GM23338 (cell line): ENCODE data around the gene NFYB. TPM values are rescaled to one million over a fixed set of nuclear protein-coding genes. Genes with fewer than 3 reads are reported as not detected.

Experiments used
- ATAC-seq: fragments of 200-7000 bp; cut with Tn5 transposase; 3 replicates; pipeline ENCODE4 v1.9.1; 2020
- DNase-seq: peaks from one replicate; pipeline ENCODE4 v3.0.0-alpha.2; 2015; ENCODE audit warnings: low spot score
- H2AFZ ChIP-seq: fragments of 200-600 bp; sonication (generic); 2 replicates; pipeline ENCODE4 v1.8.0; 2016; ENCODE audit warnings: antibody characterized with exemption, mild to moderate bottlenecking, moderate library complexity
- H3F3A ChIP-seq: fragments of 200-600 bp; sonication (generic); replicated peaks from 2 replicates; pipeline ENCODE4 v1.8.0; 2017; ENCODE audit warnings: antibody characterized with exemption, mixed run types, low read depth
- H3K27ac ChIP-seq: fragments of 200-600 bp; sonication (generic); 2 replicates; pipeline ENCODE4 v1.6.1; 2016; ENCODE audit warnings: low read depth
- H3K27me3 ChIP-seq: fragments of 200-600 bp; sonication (generic); 2 replicates; pipeline ENCODE4 v1.8.0; 2016; ENCODE audit warnings: mild to moderate bottlenecking, mixed run types, moderate library complexity; ENCODE audit not compliant: insufficient read depth
- H3K36me3 ChIP-seq: fragments of 200-600 bp; sonication (generic); 2 replicates; pipeline ENCODE4 v1.8.0; 2016; ENCODE audit warnings: mild to moderate bottlenecking; ENCODE audit not compliant: insufficient read depth
- H3K4me1 ChIP-seq: fragments of 200-600 bp; sonication (generic); 2 replicates; pipeline ENCODE4 v1.8.0; 2016; ENCODE audit warnings: mild to moderate bottlenecking, moderate library complexity; ENCODE audit not compliant: insufficient read depth
- H3K4me2 ChIP-seq: fragments of 200-600 bp; sonication (generic); 2 replicates; pipeline ENCODE4 v1.7.1; 2017; ENCODE audit warnings: mixed run types
- H3K4me3 ChIP-seq: fragments of 200-600 bp; sonication (generic); 2 replicates; pipeline ENCODE4 v1.6.1; 2016; ENCODE audit warnings: mixed run types
- H3K79me2 ChIP-seq: fragments of 200-600 bp; sonication (generic); replicated peaks from 2 replicates; pipeline ENCODE4 v1.8.0; 2017; ENCODE audit warnings: mild to moderate bottlenecking; ENCODE audit not compliant: insufficient read depth
- H3K9me2 ChIP-seq: fragments of 200-600 bp; sonication (generic); 2 replicates; pipeline ENCODE4 v1.8.0; 2017; ENCODE audit not compliant: insufficient read depth
- H4K20me1 ChIP-seq: fragments of 200-600 bp; sonication (generic); replicated peaks from 2 replicates; pipeline ENCODE4 v1.8.0; 2017; ENCODE audit warnings: mild to moderate bottlenecking; ENCODE audit not compliant: insufficient read depth
- H3K27ac Mint-ChIP-seq: 2 replicates; pipeline ENCODE4 v1.8.0; 2020; ENCODE audit warnings: inconsistent platforms, mild to moderate bottlenecking, moderate library complexity, mixed read lengths
- H3K27me3 Mint-ChIP-seq: 3 replicates; pipeline ENCODE4 v1.8.0; 2022; ENCODE audit warnings: low read depth, mild to moderate bottlenecking, moderate library complexity, mixed read lengths, inconsistent platforms; ENCODE audit not compliant: insufficient read depth, poor library complexity
- H3K36me3 Mint-ChIP-seq: 3 replicates; pipeline ENCODE4 v1.8.0; 2021; ENCODE audit warnings: low read depth, mild to moderate bottlenecking, inconsistent platforms, moderate library complexity, mixed read lengths
- H3K4me1 Mint-ChIP-seq: 3 replicates; pipeline ENCODE4 v1.8.0; 2020; ENCODE audit warnings: mild to moderate bottlenecking, inconsistent platforms, mixed read lengths
- H3K4me3 Mint-ChIP-seq: 3 replicates; pipeline ENCODE4 v1.8.0; 2021; ENCODE audit warnings: moderate library complexity, mild to moderate bottlenecking, inconsistent platforms, mixed read lengths
- H3K9me3 Mint-ChIP-seq: 3 replicates; pipeline ENCODE4 v1.8.0; 2020; ENCODE audit warnings: moderate library complexity, mild to moderate bottlenecking, inconsistent platforms, mixed read lengths
- CTCF ChIP-seq, 2 experiments: fragments of 200-600 bp in 1 of 2; sonication (generic) in 1 of 2; conservative IDR thresholded peaks; 2 replicates each; pipeline versions ENCODE4 v1.5.1 to v1.6.1; 2016 to 2017; ENCODE audit warnings: antibody characterized with exemption in 2 of 2, low read depth in 2 of 2, mild to moderate bottlenecking in 2 of 2, moderate library complexity in 1 of 2
- ETS1 ChIP-seq: IDR thresholded peaks from 2 replicates; pipeline ENCODE4 v1.6.1; 2016; ENCODE audit warnings: antibody characterized with exemption
- EZH2 ChIP-seq: fragments of 200-600 bp; sonication (generic); IDR thresholded peaks from one replicate; pipeline ENCODE4 v1.8.0; 2017; ENCODE audit warnings: antibody characterized with exemption, mild to moderate bottlenecking, low read depth; ENCODE audit not compliant: unreplicated experiment
- EZH2phosphoT487 ChIP-seq: fragments of 200-600 bp; sonication (generic); IDR thresholded peaks from one replicate; pipeline ENCODE4 v1.8.1; 2018; ENCODE audit warnings: antibody characterized with exemption; ENCODE audit not compliant: unreplicated experiment
- JUNB ChIP-seq: IDR thresholded peaks from one replicate; pipeline ENCODE4 v1.6.1; 2016; ENCODE audit warnings: antibody characterized with exemption; ENCODE audit not compliant: unreplicated experiment
- POLR2AphosphoS5 ChIP-seq: IDR thresholded peaks from 2 replicates; pipeline ENCODE4 v1.6.1; 2016; ENCODE audit warnings: antibody characterized with exemption, low read depth
- STAT1 ChIP-seq: IDR thresholded peaks from one replicate; pipeline ENCODE4 v1.6.1; 2016; ENCODE audit warnings: antibody characterized with exemption; ENCODE audit not compliant: unreplicated experiment
- ZNF114 ChIP-seq: fragments of 250-450 bp; sonication (Bioruptor Pico); IDR thresholded peaks from 2 replicates; pipeline ENCODE4 v1.5.0; 2020; ENCODE audit warnings: mild to moderate bottlenecking, moderate library complexity
- ZNF331 ChIP-seq: fragments of 250-450 bp; sonication (Bioruptor Pico); IDR thresholded peaks from 2 replicates; pipeline ENCODE4 v1.5.0; 2020; ENCODE audit warnings: low read depth, mild to moderate bottlenecking, moderate library complexity
- ZNF462 ChIP-seq: fragments of 250-450 bp; sonication (Bioruptor Pico); IDR thresholded peaks from 2 replicates; pipeline ENCODE4 v1.5.0; 2020; ENCODE audit warnings: mild to moderate bottlenecking, moderate library complexity
- polyA plus RNA-seq: library from polyadenylated mRNA; unstranded; fragments of >200 nt; fragmentation: Nextera tagmentation; extraction: Ambion mirVana; gene quantifications from 2 replicates; pipeline ENCODE4 v1.2.1, GENCODE V29; 2016
- total RNA-seq: library from RNA; depleted of rRNA; stranded (reverse); fragments of >200 nt; shearing (Covaris generic); gene quantifications from 2 replicates; pipeline ENCODE4 v1.2.3, GENCODE V29; 2014

NFYB gene
- total and polyA plus RNA-seq, 2 experiments from 2014 or later: 32.7 to 67.2 TPM

- peaks cover 85% of the 10 kb centered on the region for H3K79me2 ChIP-seq
- H3K36me3 ChIP-seq: peaks cover under 1% of the 10 kb centered on the region; the same call in 1 of the 2 replicates
Measured at GRCh38 chr12:104133321-104133720, 4.7 kb downstream of the NFYB start.

GRCh38 chr12:104132351-104132956, 5.6 kb downstream of the NFYB start:
- no peak overlapping the region for H3K4me3 ChIP-seq
- no peaks in the 10 kb centered on the region for H3K27me3 ChIP-seq
- no peak overlapping the region; the same call in 2 of the 3 replicates for H3K4me3 Mint-ChIP-seq
- H3K27ac ChIP-seq: no peak overlapping the region
- no peak overlapping the region for H2AFZ ChIP-seq
- peaks cover 28% of the 10 kb centered on the region for H3K4me1 Mint-ChIP-seq
- DNase-seq (no peak), ATAC-seq (no peak)
- no peaks in the 10 kb centered on the region for H3K9me3 Mint-ChIP-seq
- H3K4me1 ChIP-seq: peaks cover 31% of the 10 kb centered on the region
- H4K20me1 ChIP-seq: peaks cover 14% of the 10 kb centered on the region
- H3K27ac Mint-ChIP-seq: no peak overlapping the region
- H3K79me2 ChIP-seq: peaks cover 85% of the 10 kb centered on the region
- H3K4me2 ChIP-seq: no peak overlapping the region
- no peaks in the 10 kb centered on the region for H3F3A ChIP-seq
- H3K36me3 ChIP-seq: peaks cover 8% of the 10 kb centered on the region; the same call in 1 of the 2 replicates
- peaks cover 35% of the 10 kb centered on the region for H3K36me3 Mint-ChIP-seq
- no peaks in the 10 kb centered on the region for H3K9me2 ChIP-seq
- no peaks in the 10 kb centered on the region for H3K27me3 Mint-ChIP-seq
- TF ChIP-seq JUNB (no peak), ETS1 (no peak), STAT1 (no peak), ZNF114 (CRISPR knock-in tag) (no peak), ZNF331 (no peak), POLR2AphosphoS5 (no peak), ZNF462 (CRISPR knock-in tag) (no peak), EZH2phosphoT487 (no peak), CTCF (conservative IDR thresholded peaks at IDR 0.05; ENCODE audit: low read depth in 2 of 2) (no peak)

More at GRCh38 chr12:104133321-104133720, 4.7 kb downstream of the NFYB start:
- no peaks in the 10 kb centered on the region for H3F3A ChIP-seq
- Mint-ChIP-seq H3K4me1 (peaks cover 28% of the 10 kb centered on the region), H3K27me3 (no peaks in the 10 kb centered on the region), H3K36me3 (peaks cover 27% of the 10 kb centered on the region), H3K27ac (no peak overlapping the region), H3K9me3 (no peaks in the 10 kb centered on the region), H3K4me3 (no peak overlapping the region)
- H3K27ac ChIP-seq: no peak overlapping the region
- no peak overlapping the region for H3K4me2 ChIP-seq
- H3K4me3 ChIP-seq: no peak overlapping the region
- no peak overlapping the region for H2AFZ ChIP-seq
- peaks cover 31% of the 10 kb centered on the region for H3K4me1 ChIP-seq
- peaks cover 14% of the 10 kb centered on the region for H4K20me1 ChIP-seq
- H3K27me3 ChIP-seq: no peaks in the 10 kb centered on the region
- TF ChIP-seq STAT1 (no peak), ZNF331 (no peak), EZH2 (no peak), ZNF114 (CRISPR knock-in tag) (no peak), JUNB (no peak), POLR2AphosphoS5 (no peak)
- H3K9me2 ChIP-seq: no peaks in the 10 kb centered on the region
- ATAC-seq: no peak
- DNase-seq: no peak
